GM19324 (cell line): Measurements from ENCODE around the gene GYPB.
"Not testable (repeated sequence)": the region's sequence is repeated elsewhere in the genome, so short reads cannot be mapped to it uniquely, and the experiment has no call there.

Experiments
- ATAC-seq: cut with Tn5 transposase; IDR thresholded peaks from one replicate; pipeline ENCODE4 v1.9.1; 2021; ENCODE audit warnings: mild to moderate bottlenecking, moderate library complexity; ENCODE audit not compliant: unreplicated experiment, low FRiP score

The GYPB gene

DNA sequence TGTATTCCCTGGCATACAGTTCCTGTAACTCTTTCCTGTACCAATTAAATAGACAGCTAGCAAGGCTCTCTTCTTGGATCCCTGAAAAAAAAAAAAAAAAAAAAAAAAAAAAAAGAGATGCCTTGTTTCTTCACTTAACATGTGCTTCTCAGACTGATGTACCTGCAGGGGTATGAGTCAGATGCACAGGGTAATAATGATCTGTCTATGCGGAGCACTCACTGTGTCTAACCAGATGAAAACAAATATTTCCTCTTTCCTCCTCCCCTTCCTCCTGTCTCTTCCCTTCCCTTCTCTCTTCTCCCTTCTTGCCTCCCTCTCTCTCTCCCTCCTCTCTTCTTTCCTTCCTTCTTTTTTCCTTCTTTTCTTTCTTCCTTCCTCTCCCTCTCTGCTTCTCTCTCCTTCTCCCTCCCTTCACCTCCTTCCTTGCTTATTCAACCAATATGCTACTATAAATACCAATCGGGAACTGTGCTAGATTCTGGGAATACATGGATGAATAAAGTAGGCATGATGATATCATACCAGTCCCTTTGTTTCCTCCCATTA, 3.0 kb downstream of the GYPB start:
- not testable (repeated sequence) for ATAC-seq

DNA sequence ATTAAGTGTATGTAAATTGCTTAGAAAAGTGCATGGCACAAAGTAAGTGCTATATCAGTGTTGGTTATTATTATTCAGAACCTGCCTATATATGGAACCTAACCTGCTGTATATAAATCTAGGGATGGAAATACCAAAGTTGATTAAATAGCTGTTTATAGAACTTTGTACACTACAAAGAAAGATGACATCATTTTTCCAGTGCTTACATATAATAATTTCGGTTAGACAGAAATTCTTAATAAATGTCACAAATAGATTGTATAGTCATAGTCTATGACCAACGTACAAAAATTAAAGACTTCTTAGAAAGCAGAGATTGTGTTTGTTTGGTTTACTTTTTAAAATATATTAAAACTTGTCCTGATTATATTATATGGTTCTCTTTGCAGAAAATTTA, 4.4 kb downstream of the GYPB start:
- ATAC-seq: no peak

DNA sequence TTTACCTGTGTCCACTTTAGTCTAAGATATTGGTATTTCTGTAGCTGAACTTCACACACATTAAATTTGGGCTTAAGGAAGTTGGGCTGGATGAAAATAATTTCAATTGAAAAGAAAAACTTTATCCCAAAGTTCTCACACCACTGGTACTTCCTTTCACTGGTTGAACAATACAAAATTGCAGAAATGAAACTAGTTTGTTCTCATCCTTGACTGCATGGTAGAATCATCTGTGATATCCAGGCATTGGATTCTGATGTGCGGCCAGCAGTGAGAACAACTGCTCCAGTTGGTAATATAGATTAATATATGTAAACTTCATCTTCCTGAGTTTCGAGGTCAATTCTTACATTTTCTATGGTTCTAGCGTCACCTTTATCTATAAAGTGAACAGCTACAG, 10.6 kb downstream of the GYPB start:
- ATAC-seq: not testable (repeated sequence)

DNA sequence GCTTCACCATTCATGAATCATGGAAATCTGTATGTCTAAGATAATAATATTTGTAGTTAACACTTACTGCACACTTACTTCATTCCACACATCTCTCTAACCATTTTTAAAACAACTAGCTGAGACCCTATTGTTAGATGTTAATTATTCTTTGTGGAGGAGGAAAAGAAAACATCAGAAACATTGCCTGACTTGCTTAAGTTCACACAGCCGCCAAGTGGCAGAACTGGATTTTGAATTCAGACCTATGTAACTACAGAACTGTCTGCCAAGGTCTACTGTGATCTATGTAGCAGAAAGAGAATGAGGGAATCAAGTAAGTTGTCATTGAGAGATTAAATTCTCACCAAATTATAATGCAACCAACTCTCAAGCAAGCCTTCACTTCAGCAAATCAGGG, 11.2 kb downstream of the GYPB start:
- not testable (repeated sequence) for ATAC-seq

DNA sequence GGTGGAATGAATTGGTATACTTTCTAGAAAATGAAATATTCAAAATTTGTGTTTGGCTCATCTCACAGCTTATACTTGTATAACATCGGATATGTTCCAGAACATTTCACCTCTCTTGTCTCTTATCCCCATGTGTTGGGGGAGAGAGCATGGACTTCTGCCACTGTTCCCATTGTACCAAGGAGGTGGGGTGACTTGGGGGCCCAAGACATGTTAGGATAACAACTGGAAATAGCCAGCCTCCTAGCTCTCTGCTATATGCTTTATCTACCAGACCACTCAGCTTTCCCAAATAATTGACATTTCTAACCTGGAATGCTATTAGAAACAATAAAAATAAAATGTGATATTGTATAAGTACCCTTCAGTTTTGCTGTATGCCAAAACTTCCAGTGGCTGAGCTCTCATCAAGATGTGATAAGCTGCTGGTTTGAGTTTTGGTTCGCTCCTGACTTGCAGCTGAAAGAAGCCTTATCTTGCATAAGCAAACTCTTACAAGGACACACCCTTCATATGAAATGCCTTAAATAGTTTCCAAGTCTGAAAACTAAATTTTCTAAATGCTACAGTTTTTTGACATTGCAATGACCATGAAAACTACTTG, 12.9 kb downstream of the GYPB start:
- not testable (repeated sequence) for ATAC-seq

DNA sequence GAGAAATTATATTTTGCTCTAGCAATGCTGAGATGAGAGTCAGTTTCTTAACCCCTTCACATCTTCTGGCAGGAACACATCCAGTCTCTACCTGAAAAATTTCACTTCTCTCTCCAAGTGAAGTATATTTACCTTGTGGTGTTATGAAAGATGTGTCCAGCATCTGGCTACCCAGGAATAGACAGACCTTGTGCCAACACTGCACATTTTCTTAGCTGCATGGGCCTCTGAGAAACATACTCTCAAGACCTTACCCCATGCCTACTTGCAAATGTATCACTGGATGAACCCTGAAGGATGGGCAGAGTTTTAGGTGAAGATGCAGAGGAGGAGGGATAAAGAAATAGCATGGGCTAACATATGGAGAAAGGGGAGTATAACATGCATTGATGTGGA, 13.6 kb downstream of the GYPB start:
- not testable (repeated sequence) for ATAC-seq

DNA sequence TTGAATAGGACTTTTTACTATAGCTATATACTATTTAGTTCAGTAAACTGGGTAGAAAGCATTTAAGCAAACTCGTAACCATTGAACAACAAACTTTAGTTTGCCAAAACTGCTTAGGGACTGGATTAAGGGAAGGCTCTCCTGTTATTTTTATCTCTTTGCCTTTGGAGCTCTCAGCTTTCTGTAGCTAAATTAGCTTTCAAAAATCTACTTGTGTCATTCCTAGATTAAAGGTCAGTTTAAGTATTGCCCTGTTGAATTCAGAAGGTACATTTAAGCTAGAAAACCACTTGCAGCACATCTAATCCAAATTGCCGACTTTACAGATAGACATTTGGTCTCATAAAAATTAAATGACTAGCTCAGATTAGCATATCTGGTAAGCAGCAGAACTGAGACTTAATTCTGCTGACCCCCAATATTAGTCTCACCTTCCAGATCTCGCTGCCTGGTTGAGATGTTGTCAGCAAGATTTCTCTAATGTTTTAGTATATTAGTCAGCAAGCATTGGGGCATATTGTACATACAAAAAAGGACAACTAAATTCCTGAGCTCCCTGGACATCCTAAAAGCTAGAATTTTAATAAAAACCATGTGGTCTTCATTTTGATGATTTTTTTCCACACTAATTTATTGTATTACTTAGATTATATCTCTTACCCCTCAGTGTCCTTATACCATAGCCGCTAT, 14.2 kb downstream of the GYPB start:
- ATAC-seq: not testable (repeated sequence)

DNA sequence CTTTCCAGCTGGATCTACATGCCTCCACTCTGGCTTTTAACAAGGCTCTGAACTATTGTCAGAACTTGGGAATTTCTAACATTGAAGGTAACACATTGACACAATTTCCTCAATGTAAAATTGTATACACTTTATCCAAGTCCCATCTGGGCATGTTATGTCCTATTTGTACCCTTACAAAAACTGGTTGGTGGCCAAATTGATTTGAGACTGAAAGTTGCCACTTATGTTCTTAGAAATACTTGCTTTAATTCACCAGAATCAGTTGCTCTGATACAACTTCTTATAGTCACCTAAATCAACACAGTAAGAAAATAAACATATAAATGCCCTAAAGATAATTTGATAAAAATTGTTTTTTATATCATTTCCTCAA, 15.3 kb downstream of the GYPB start:
- ATAC-seq: not testable (repeated sequence)

DNA sequence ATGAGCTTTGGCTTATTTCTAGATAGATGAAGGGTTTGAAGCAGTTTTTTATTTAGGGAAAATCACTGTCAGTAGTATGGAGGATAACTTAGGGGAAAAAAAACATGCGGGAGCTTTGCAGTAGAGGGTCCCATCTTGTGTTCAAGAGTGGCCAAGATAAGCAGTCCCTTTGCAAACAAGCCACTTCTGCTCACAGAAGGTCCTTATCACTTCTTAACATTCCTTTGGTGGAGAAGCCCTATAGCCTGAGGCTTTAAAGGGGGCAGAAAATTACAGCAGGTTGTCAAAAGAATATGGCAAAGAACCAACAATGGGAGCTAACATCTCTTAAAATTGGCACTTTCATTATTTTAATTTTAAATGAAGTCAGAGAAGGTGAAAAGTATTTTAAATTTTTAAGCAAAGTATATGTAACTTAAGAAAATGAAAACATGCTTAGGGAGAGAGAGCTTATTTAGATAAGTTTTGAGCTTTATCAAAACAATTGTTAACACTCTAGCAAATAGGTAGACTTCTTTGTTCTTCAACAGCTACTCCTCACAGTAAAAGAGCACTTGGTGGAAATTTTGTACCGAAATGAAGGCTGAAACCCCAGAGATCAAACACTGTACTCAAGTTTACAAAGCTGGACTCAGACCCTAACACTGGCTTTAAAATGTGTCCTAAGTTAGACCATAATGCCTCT, 15.8 kb downstream of the GYPB start:
- ATAC-seq: not testable (repeated sequence)

DNA sequence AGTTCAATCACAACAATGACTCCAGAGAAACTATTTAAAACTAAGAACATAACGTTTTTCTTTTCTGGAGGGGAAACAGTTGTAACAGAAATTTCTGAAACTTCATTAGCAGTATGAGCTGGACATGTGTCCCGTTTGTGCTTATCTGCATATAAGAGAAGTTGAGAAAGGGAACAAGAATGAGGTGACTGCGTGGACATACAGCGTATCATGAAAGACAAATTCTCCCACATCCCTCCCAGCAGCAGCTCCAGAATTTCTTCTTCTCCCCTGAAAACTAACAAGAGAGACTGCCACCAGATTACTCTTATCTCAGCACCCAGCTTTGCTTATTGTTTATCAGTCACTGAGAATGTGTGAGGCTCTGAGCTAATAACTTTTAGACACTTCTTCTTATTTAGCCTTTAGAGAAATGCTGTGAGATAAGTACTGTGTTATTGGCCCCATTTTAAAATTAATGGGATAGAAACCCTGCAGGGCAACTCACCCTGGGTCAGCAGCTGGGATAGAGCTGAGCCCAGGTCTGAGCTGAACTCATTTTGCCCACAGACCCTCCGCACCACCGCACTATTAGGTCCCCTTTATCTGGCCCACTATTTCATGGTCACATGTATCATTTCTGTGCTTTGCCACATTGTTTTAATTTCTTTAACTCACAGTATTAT, 18.7 kb downstream of the GYPB start:
- ATAC-seq: not testable (repeated sequence)

DNA sequence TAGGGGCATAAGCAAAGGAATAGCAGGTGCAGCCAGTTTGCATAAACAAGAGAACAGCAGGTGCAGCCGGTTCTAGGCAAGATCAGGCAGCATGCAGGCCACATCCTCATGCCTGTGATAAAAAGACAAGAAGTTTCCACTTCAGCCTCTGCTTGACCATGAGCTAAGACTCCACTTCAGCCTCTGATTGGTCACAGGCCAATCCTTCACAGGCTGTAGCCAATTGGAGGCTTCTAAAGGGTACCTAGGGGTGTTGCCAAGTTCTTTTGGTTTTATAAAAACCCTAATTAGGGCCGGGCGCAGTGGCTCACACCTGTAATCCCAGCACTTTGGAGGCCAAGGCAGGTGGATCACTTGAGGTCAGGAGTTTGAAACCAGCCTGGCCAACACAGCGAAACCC, 23.0 kb downstream of the GYPB start:
- not testable (repeated sequence) for ATAC-seq

DNA sequence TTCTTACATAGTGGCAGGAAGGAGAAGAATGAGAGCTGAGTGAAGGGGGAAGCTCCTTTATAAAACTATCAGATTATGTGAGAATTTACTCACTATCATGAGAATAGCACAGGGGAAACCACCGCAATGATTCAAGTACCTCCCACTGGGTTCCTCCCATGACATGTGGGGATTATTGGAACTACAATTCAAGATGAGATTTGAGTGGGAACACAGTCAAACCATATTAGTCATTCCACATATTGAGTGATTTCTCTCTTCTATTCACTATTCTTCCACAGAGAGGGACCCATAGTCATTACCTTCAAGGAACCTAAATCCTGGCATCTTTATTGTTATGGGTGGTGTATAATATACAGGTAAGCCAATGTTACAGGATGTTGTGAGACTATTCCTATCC, 27.4 kb downstream of the GYPB start:
- not testable (repeated sequence) for ATAC-seq

DNA sequence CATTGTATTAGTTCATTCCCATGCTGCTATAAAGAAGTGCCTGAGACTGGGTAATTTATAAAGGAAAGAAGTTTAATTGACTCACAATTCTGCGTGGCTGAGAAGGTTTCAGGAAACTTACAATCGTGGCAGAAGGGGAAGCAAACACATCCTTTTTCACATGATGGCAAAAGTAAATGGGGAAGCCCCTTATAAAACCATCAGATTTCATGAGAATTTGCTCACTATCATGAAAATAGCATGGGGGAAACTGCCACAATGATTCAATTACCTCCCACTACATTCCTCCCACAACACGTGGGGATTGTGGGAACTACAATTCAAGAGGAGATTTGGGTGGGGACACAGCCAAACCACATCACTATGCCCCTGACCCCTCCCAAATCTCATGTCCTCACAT, 28.5 kb downstream of the GYPB start:
- not testable (repeated sequence) for ATAC-seq

DNA sequence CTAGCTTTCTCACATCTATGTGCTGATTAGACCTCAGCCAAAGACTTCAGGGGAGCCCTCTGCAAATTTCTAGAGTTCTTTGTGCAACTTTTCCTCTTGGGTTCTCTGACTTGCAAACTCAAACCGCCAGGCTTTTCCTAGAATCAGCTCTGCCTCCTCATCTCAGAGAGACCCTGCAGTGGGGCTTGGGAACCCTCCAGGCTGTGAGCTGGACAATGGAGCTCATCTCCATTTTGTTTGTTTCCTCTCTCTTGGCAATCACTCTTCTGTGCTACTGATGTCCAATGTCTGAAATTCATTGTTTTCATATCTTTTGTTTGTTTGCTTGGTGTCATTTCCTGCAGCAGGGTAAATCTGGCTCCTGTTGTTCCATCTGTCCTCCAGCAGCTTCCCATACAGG, 33.0 kb downstream of the GYPB start:
- no peak for ATAC-seq

DNA sequence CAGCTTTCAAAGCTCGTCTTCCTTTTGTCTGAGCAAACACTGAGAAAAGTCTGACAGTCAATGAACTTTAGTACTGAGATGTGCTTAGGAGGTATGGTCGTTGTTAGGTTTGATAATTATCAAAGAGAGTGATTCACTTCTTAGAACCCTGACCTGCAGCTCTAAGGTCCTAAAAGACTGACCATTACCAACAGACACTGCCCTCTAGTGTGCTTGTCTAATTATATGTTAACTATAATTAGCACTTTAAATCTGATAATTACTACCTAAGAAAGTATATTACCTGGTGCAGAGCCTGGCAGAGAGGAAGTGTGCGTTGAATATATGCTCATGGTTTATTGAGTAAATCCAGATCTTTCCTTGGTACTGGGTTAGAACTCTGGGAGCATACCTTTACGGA, 38.4 kb downstream of the GYPB start:
- not testable (repeated sequence) for ATAC-seq

DNA sequence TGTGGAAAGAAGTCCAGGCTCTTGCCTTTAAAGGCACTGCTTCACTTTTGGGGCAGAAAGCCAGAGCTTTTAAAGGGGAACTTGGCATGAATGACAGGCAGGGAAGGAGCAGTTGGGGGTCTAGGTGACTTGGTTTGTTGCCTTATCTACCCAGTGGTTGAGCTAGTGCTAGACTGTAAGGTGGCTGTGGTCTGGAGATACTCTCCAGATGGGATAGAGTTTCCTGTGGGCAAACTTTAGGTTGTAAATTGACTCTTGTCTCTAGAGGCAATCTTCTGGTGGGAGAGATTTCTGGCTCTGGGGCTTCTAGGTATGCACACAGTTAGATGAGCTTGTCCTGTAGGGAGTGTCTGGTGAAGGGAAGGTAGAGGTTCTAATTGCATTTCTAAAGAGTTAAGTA, 43.7 kb downstream of the GYPB start:
- not testable (repeated sequence) for ATAC-seq

DNA sequence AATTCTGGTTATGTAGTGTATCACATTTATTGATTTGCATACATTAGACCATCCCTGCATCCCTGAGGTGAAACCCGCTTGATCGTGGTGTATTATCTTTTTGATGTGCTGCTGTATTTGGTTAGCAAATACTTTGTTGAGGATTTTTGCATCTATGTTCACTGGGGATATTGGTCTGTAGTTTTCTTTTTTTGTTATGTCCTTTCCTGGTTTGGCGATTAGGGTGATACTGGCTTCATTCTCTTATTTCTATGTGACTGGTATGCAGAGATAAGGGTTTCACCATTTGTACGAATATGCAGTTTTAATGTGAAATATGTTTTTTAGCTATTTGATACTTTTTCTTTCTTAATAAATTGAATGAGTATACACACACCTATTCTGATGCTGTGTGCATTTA, 45.2 kb downstream of the GYPB start:
- ATAC-seq: not testable (repeated sequence)

DNA sequence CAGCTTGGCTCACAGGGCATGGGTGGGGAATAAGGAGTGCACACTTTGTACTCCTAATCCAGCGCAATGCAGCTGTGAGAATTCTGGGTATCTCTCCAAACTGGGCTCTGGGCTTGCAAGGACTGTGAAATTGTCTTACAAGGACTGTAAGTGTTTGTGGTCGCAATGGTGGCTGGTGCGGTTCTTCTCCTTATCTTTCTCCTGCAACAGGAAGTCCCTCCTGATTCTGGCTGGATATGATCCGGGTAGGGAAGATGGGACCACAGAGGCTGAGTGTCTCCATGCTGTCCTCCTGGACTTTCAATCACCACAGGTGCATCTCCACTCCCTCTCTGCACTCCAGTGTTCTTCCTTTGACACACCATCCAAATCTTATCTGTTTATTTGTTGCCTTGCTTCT, 58.1 kb downstream of the GYPB start:
- ATAC-seq: no peak

DNA sequence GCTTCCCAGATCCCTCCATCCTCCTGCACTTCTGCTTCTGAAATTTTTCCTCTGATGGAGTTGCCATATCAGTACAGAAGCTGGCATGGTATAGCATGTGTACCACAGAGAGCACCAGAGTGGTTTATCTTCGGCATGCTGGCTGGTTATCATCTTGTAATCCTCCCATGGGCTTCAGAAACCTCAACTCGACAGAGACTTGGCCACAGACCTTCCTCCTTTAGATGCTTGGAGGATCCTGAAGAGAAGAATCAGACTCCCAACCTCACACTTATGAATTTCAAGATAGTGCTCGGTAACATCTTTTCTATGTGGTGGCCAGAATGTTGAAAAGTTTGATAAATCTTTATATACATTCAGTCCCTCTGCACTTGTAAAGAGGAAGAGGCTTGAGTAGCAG, 63.9 kb downstream of the GYPB start:
- not testable (repeated sequence) for ATAC-seq

DNA sequence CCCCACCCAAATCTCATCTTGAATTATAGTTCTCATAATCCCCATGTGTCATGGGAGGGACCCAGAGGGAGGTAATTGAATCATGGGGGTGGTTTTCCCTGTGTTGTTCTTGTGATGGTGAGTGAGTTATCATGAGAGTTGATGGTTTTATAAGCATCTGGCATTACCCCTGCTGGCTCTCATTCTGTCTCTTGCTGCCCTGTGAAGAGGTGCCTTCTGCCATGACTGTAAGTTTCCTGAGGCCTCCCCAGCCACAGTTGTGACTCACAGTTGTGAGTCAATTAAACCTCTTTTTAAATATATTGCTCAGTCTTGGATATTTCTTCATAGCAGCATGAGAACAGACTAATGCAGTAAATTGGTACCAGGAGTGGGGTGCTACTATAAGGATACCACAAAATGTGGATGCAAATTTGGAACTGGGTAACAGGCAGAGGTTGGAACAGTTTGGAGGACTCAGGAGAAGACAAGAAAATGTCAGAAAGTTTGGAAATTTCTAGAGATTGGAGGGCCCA, 67.7 kb downstream of the GYPB start:
- not testable (repeated sequence) for ATAC-seq

DNA sequence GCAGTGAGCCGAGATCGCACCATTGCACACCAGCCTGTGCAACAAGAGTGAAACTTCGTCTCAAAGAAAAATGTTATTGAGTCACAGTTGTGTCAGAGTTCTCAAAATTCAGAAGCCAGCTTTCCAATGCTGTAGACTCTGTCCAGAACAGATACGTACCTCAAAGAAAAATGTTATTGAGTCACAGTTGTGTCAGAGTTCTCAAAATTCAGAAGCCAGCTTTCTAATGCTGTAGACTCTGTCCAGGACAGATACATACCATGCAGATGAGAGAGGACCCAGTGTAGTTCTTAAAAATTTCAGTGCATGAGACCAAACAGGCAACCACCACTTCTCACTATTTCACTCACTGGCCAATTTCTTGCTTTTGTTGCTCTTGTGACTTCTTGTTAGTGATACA, 68.2 kb downstream of the GYPB start:
- not testable (repeated sequence) for ATAC-seq
